A549 (cell line): ENCODE measurements around the gene ATXN7L1.

ENCODE experiments used
- CTCF ChIP-seq: fragments of >200 bp; sonication (Bioruptor Twin); formaldehyde crosslinking; IDR thresholded peaks from 3 replicates; pipeline ENCODE4 v1.5.1; 2016
- EP300 ChIP-seq, 2 experiments: fragments of >200 bp; sonication (Bioruptor Twin); formaldehyde crosslinking; IDR thresholded peaks; 2 replicates in 1 of 2; 3 replicates in 1 of 2; pipeline ENCODE4 v1.6.1; 2016 to 2017
- FOSL2 ChIP-seq, 2 experiments: fragments of 450-650 bp in 1 of 2; fragments of >200 bp in 1 of 2; sonication (Bioruptor Twin) in 1 of 2; formaldehyde crosslinking; IDR thresholded peaks; 2 replicates each; pipeline versions ENCODE4 v1.5.0 to v1.6.1; 2016 to 2020; ENCODE audit warnings: mild to moderate bottlenecking in 1 of 2, moderate library complexity in 1 of 2
- JUNB ChIP-seq: fragments of >200 bp; sonication (Bioruptor Twin); formaldehyde crosslinking; IDR thresholded peaks from 2 replicates; pipeline ENCODE4 v1.6.1; 2016
- MAFK ChIP-seq: fragments of 450-650 bp; IDR thresholded peaks from 2 replicates; pipeline ENCODE4 v1.6.1; 2014; ENCODE audit not compliant: partially characterized antibody
- MAX ChIP-seq: IDR thresholded peaks from 2 replicates; pipeline ENCODE4 v1.6.1; 2012
- NPAS2 ChIP-seq: fragments of 250-450 bp; sonication (Bioruptor Pico); IDR thresholded peaks from 2 replicates; pipeline ENCODE4 v1.8.0; 2022; ENCODE audit warnings: mild to moderate bottlenecking, moderate library complexity, borderline replicate concordance
- NR3C1 ChIP-seq: fragments of >200 bp; sonication (Bioruptor Twin); formaldehyde crosslinking; IDR thresholded peaks from 3 replicates; pipeline ENCODE4 v1.6.1; 2017
- POLR2A ChIP-seq: IDR thresholded peaks from 2 replicates; pipeline ENCODE4 v1.6.1; 2012; ENCODE audit warnings: mild to moderate bottlenecking, low read length
- RAD21 ChIP-seq, 2 experiments: fragments of >200 bp in 1 of 2; sonication (Bioruptor Twin) in 1 of 2; formaldehyde crosslinking in 1 of 2; IDR thresholded peaks in 1 of 2; conservative IDR thresholded peaks in 1 of 2; 2 replicates in 1 of 2; 3 replicates in 1 of 2; pipeline ENCODE4 v1.6.1; 2012 to 2018; ENCODE audit warnings: inconsistent platforms in 1 of 2
- TP53 ChIP-seq: fragments of 250-450 bp; sonication (Bioruptor Pico); IDR thresholded peaks from 2 replicates; pipeline ENCODE4 v1.5.0; 2021; ENCODE audit warnings: mild to moderate bottlenecking, moderate library complexity
- USF2 ChIP-seq: fragments of 450-650 bp; IDR thresholded peaks from 2 replicates; pipeline ENCODE4 v1.6.1; 2014; ENCODE audit warnings: antibody characterized with exemption

- no peak for TF ChIP-seq POLR2A
- no peak for TF ChIP-seq CTCF
- TF ChIP-seq MAX = no peak
- no peak for TF ChIP-seq RAD21 (conservative IDR thresholded peaks at IDR 0.05 in 1 of 2, IDR thresholded peaks at IDR 0.05 in 1 of 2)
- no peak for TF ChIP-seq EP300 (IDR thresholded peaks at IDR 0.05)
- no peak for TF ChIP-seq MAFK
- TF ChIP-seq JUNB = no peak
- no peak for TF ChIP-seq FOSL2 (IDR thresholded peaks at IDR 0.05)
- no peak for TF ChIP-seq FOSL2 (CRISPR knock-in tag; IDR thresholded peaks at IDR 0.05)
- TF ChIP-seq NPAS2 (CRISPR knock-in tag) = no peak
- no peak for TF ChIP-seq USF2
- TF ChIP-seq TP53 (CRISPR knock-in tag) = no peak
- no peak for TF ChIP-seq NR3C1
Measured at GRCh38 chr7:105751054-105751453, 125.3 kb downstream of the ATXN7L1 start.
